GM10248 (cell line): ENCODE measurements around the gene ZNF548.

Experiments used
- CTCF ChIA-PET: fragments of 300-600 bp; sonication (Branson Sonifier 250); formaldehyde crosslinking; extraction: SDS; loops from one replicate; lab custom pipeline; 2021; ENCODE audit warnings: antibody characterized with exemption; lab: Yijun Ruan, JAX
- POLR2A ChIA-PET: fragments of 350-650 bp; sonication (Branson Sonifier 250); formaldehyde crosslinking; extraction: SDS; loops from one replicate; lab custom pipeline; 2020; ENCODE audit warnings: antibody characterized with exemption; lab: Yijun Ruan, JAX
- DNase-seq: peaks from one replicate; pipeline ENCODE4 v3.0.0; 2012; ENCODE audit errors: extremely low spot score
- TF ChIP-seq, protein P1 (sequence below): IDR thresholded peaks from 2 replicates; pipeline ENCODE4 v1.5.1; 2012; ENCODE audit warnings: mild to moderate bottlenecking, low read depth; ENCODE audit errors: extremely low read depth, missing control alignments, control extremely low read depth

Gene ZNF548

DNA sequence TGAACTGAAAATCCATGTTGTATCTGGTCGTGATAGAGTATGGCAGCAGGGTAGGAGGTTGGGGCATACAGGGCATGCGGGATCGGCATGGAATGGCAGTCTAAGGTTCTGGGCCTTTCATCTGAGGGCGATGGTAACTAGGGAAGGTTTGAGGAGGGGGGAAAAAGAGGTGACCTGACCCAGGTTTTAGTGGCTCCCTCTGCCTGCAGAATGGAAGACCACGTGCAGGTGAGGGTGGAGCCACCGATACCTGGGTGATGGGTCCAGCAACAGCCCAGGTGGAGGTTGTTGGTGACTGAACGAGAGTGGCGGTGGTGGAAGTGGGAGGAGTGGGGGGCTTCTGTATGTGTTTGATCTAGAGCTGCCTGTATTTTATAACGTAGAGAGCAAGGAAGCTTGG is 49.3 kb downstream of the ZNF548 start:
- ChIA-PET POLR2A (no interaction called here), CTCF (no interaction called here)
- DNase-seq = no peak
- TF ChIP-seq, protein P1, sequence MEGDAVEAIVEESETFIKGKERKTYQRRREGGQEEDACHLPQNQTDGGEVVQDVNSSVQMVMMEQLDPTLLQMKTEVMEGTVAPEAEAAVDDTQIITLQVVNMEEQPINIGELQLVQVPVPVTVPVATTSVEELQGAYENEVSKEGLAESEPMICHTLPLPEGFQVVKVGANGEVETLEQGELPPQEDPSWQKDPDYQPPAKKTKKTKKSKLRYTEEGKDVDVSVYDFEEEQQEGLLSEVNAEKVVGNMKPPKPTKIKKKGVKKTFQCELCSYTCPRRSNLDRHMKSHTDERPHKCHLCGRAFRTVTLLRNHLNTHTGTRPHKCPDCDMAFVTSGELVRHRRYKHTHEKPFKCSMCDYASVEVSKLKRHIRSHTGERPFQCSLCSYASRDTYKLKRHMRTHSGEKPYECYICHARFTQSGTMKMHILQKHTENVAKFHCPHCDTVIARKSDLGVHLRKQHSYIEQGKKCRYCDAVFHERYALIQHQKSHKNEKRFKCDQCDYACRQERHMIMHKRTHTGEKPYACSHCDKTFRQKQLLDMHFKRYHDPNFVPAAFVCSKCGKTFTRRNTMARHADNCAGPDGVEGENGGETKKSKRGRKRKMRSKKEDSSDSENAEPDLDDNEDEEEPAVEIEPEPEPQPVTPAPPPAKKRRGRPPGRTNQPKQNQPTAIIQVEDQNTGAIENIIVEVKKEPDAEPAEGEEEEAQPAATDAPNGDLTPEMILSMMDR = no peak

DNA sequence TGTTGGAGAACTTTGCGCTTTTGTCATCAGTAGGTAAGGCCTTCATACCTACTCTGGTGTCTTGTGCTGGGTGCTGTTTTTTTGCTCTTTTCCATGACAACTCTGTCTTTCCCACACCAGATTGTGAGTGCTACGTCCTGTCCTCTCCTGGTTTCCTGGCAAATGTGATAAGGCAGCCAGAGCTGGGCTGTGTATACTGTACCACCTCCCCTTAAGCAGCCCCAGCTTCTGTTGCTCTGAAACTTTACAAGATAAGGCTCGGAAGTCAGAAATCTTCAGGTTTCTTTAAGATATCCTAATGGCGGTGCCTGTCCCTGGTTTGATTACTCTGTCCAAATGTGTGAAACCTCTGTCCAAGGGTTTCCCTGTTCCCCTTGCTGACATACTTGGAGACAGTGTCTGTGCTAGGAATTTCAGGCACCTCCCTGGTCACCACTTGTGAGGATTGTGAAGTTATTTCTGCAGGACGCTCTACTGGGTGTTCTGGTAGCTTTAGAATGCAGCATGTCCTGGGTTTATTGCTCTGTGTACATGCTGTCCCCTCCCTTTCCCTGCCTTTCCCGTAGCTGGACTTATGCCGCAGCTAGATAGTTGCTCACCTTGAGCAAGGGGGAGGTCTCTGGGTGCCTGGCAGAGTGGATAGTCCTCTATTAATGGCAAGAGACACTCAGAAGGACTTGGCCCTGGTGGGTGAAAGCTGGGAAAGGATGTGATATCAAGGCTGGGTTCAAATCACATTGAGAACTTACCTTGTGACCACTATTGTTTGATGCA is 52.5 kb downstream of the ZNF548 start:
- ChIA-PET POLR2A (no interaction called here), CTCF (no interaction called here)
- TF ChIP-seq, protein P1 = no peak
- no peak for DNase-seq

DNA sequence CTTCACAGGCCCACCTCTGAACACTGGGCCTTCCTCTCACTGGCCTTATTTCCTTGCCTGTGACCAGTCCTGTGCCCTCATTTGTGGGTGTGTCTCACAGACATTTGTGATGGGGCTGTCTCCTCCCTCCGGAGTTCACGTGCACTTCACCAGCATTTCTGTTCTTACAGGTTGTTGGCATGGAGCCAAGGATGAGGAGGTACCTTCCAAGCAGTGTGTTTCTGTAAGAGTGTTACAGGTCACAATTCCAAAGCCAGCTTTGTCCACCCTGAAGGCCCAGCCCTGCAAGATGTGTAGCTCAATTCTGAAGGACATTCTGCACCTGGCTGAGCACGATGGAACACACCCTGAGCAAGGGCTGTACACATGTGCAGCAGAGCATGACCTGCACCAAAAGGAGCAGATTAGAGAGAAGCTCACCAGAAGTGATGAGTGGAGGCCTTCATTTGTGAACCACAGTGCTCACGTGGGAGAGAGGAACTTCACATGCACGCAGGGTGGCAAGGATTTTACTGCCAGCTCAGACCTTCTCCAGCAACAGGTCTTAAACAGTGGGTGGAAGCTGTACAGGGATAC is 53.6 kb downstream of the ZNF548 start:
- TF ChIP-seq, protein P1 = no peak
- DNase-seq = no peak
- POLR2A ChIA-PET = no interaction called here
- CTCF ChIA-PET = no interaction called here

DNA sequence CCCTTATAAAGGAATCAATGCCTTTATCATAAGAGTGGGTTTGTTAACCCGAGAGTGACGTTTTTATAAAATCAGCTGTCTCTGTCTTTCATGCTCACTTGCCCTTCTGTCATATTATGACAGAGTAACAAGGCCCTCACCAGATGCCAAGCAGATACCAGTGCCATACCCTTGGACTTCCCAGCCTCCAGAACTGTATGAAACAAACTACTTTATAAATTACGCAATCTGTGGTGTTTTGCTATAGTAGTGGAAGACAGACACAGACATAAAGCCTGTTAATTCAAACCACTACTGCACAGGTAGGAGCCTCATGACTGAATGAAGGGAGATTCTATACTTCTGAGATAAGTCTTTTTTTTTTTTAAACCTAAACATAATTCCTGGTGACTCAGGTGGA is 62.7 kb downstream of the ZNF548 start:
- no peak for DNase-seq
- TF ChIP-seq, protein P1 = no peak
- ChIA-PET CTCF (no interaction called here), POLR2A (no interaction called here)
